HG02885 (cell line): Measurements from ENCODE around the gene ZSWIM6.
A peak's percentile ranks its signal among the peaks of the same experiment; 100 is the strongest.

ENCODE experiments used
- ATAC-seq: cut with Tn5 transposase; IDR thresholded peaks from one replicate; pipeline ENCODE4 v1.9.1; 2021; ENCODE audit warnings: mild to moderate bottlenecking; ENCODE audit not compliant: unreplicated experiment, poor library complexity

ZSWIM6 gene

DNA sequence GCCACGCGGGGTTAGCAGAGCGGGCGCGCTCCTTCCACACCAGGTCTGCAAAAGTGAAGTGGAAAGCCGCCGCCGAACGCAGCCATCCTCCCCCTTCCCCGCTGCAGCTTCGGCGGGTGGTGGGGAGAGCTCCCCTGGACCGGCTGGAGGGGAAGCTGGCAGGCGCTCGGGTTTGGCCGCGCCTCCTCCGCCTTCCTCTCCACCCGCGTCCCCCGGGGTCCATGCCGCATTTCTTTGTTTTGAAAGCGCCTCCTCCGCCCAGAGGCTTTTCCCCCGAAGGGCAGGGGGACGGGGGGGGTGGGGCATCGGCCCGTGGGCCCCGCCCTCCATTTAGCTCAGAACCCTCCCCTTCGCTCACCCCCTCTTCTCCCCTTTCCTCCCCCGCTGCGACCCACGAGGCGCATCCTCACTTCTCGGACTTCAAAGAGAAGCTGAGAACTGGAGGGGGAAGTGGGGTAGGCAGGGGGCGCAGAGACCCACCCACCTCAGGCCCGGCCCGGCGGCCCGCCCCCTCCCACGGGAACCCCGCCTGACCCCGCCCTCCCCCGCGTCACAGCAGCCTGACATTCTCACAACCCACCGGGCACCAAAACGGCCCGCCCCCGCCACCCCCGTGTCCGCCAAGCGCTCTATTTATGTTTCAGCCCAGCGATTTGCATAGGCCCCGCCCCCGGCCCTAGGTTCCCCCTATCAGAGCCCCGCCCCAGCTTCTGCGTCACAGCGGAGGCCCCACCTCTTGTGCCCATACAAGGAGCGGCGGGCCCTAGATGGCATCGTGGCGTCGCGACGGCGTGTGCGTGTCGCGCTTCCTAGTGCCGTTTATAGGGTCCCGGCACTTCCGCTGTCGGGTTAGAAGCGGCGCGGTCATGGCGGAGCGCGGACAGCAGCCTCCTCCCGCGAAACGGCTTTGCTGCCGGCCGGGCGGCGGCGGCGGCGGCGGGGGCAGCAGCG is at the start of gene ZSWIM6:
Gene ZSWIM6 (plus strand): TSS at position 852 of the 951 bp plus-strand sequence. CDS start 15 bp downstream, at position 867.
- peak; percentile 72 for ATAC-seq

DNA sequence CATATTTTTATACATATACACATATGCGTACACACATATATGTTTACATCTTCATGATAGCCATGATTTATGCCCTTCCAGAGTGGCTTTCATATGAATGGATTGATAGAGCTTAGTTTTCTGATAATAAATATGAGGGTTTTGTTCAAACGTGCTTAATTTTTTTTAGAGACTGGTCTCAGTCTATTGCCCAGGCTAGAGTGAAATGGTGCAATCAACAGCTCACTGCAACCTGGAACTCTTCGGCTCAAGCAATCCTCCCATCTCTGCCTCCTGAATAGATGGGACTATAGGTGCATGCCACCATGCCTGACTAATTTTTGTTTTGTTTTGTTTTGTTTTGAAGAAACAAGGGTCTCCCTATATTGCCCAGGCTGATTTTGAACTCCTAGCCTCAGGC is 48.6 kb upstream of the ZSWIM6 start:
- ATAC-seq: no peak

DNA sequence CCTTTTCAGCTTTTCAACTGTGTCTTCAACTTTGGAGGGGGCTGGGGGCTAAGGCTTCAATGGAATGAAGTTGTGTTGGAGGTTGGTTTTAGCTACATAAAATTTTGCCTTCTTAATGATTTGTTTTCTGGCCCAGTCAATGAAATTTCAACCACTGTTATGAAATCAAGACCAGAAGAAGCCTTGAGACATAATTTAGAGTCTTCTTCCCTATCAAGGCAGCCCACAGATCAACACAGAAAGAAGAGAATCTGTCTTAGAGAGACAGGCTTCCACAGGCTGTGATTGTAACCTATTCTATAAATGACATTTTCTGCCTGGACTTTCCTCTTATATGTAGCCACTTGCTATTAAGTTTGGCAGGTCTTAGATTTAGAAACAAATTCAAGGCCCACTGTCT is 46.5 kb upstream of the ZSWIM6 start:
- ATAC-seq: no peak

DNA sequence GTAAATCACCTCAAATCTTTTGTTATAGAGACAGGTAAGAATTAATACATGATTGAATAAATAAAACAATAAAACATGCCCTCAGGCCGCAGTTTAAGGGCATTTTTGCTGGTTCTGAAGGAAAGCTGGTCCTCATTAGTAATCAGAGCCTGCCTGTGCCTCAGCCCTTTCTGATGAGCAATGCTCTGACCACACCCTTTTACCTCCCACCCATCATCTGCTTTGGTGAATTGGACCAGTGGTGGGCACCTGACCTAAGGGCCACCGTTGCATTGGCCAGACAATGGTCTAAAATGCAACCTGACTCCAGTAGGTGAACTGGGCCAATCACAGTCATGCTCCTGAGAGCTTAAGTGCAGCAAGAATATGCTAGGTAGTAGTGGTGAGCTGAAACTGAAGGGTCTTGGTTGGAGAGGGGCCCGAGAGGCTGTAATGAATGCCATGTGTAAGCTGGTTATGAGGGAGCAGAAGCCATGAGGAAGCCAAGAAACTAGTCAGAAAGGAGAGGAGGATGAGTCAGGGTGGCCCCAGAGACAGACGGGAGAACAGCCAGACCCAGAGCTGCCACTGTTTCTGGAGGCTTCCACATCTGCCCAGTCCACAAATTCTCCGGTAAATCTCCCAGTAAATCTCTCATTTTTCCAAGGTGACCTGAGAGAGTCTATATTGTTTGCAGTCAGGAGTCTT is 45.5 kb upstream of the ZSWIM6 start:
- ATAC-seq: no peak

DNA sequence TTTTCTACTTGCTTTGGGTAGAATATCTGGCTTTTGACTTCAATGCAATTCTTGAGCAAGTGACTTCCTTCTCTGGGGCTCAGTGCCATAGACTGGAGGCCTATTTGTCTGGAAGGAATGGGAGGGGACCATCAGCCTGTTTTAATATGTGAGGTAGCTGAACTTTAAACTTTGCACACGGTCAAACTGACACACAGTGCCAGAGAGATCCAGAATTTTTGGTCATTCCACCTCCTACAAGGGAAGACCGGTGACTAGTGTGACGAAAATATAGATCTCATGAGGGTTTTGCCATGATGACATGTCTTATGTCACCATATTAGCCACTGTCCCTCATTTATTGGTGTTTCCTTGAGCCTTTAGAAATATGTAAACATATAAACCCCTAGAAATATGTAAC is 44.6 kb upstream of the ZSWIM6 start:
- ATAC-seq: no peak

DNA sequence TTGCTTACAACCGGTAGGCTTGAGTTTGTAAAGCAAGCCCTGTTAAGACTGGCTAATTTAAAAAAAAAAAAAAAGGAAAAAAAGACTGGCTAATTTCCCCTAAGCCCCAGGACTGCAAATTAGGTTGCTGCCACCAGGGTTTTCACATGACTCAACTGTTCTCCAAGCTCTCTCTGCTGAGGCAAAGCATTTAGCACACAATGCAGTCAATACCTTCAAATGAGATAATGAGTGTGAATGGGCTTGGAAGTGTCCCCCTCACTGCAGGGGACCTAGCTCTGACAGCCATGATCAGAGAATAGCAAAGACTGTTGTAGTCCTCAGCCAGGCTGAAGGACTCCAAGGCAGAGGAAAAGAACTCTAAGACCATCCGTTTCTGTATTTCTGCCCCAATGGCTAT is 42.8 kb upstream of the ZSWIM6 start:
- ATAC-seq: no peak

DNA sequence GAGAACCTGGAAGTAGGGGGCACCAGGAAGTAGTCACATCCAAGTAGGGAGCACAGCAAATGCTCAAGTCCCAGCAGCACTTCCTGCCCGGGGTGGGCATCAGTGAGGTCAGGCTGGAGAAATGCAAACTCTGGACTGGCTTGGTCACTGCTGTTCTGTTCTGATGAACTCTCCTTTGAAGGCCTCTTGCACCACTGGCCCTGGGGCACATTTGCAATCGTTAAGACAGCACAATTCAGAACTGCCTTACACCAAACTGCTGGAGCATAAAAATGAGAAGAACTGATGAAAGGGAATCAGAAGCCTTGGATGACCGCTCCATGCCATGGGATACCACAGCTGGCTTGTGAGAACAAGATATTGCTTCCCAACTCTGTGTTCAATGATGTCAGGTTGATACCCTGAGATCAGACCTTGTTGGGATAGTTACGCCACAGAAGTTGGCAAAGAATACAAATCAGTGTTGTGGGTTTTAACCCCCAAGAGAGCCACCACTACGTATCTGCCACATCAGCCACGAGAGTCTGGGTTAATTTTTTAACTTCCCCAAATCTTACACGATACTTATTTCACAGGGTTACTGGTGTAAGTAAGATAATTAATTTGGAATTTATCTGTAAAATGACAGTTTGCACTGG is 42.3 kb upstream of the ZSWIM6 start:
- no peak for ATAC-seq

DNA sequence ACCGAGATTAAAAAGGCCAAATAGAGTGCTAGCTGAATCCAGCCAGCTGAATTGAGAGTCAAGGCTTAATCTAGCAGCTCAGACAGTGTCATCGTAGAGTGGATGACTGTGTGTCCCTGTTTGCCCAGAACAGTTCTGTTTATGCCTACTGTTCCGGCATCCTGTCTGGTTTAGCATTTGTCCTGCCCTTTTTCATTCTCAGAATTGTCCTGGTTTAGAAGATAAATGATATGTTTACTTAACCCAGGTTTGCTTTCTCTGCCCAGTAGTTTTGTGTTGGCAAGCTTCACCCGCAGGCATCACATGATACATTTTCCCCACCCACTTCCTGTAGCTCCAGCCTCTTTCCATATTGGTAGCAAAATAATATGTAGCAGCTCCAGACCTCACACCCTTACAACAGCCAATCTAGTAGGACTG is 41.3 kb upstream of the ZSWIM6 start:
- ATAC-seq: no peak

DNA sequence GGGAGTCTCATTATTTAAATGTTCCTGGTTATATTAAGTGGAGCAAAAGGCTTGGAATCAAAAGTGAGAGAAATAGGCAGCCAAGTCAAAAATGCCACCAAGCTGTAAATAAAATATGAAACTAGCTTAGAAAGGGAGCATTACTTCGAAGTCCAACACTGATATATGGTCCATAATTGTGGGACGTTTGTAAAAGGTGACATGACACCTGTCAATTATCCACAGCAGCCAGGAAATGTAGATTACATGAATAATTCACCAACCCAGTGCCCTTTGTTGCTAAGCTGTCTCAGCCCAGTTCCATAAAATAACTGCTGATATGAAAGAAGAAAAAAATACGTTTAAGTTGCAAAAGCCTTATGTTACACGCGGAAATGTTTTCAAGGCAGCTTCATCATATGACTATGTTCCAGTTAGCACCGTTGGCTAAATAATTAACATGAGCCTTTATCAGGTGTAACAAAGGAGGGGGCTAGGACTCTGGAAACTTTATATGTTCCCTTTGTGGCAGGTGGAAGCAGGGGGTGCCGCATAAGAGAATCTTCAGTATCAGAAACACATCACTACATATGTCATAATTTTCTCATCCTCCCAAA is 39.9 kb upstream of the ZSWIM6 start:
- ATAC-seq: no peak

DNA sequence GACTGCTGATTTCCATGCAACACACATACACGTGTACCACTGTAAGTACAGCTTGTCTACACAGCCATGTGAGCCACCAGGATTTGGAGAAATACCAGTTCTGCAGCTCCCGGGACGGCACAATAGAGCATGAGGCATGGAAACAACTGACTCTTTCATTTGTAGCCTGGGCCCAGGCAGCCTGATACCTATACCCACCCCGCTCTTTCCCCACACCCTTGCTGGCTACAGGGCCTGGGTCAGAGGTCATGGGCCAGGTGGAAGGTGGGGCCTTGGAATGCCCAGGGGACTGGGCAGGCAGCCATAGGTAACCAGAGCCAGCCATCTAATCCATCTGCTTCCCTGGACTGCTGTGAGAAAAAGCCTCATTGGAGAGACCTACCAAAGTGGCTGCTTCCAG is 39.0 kb upstream of the ZSWIM6 start:
- ATAC-seq: no peak

DNA sequence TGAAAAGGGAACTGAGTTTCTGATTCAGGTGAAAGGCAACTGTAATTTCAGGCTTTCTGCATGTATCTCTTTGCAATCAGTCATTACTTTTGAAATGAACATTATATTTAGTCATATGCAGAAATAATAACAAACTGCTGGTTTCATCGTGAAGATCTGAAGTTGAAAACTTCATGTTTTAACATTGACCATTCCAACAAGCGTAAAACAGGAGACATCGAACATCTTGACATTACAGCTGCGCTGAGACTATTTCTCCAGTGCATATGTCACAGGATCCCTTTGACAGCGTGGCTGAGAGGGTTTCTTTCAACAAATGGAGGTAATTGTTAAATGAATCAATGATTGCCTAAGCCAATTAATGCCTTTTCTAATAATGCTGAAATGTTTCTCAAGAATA is 38.2 kb upstream of the ZSWIM6 start:
- ATAC-seq: no peak

DNA sequence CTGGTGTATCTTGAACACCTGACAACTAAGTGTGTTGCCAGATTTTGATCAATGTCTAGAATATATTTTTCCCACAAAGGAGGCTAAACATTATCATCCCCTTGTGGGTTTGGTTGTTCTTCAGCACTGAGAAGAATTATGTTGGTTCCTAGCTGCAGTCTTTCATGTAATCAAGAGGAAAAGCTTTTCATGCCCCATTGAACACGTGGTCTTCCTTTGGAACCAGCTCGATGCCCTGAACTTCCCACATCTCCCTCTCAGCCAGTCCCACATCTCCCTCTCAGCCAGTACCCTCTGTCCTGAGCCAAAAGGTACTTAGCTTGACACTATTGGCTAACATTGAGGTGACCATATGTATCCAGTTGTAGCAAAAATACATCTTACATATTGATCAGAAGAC is 36.7 kb upstream of the ZSWIM6 start:
- no peak for ATAC-seq

DNA sequence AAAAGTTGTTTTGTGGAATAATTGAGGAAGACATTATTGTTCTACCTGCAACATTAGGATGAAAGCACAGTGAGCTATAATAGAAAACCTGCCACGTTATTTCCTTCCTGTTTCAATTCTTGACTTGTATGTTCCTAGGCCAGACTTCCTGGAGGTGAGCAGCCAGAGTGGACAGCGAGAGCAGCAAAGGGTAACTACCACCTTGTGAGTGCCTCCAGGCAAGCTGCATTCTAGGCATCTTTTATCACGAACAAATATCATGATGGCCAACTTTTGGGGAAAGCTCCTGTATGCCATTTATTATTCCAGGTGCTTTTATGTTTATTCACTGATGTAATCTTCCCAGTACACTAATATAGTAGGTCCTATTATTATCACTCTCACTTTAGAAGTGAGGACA is 34.0 kb upstream of the ZSWIM6 start:
- ATAC-seq: no peak

DNA sequence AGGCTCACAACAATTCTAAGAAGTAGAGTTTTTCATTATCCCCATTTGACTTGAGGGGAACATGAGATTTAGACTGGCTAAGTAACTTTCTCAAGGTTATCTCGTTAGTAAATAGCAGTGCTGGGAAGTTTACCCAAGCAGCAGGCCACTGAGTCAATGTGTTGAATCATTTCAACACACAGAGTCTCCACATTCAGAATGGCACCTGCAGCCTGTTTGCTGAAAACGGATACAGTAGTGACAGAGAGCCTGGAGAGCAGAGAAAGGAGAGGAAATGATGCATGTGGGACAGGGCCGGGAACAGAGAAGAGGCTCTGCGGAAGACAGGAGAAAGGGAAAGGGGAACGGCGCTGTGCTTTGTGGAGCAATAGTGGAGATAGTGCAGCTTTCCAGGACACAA is 33.5 kb upstream of the ZSWIM6 start:
- no peak for ATAC-seq

DNA sequence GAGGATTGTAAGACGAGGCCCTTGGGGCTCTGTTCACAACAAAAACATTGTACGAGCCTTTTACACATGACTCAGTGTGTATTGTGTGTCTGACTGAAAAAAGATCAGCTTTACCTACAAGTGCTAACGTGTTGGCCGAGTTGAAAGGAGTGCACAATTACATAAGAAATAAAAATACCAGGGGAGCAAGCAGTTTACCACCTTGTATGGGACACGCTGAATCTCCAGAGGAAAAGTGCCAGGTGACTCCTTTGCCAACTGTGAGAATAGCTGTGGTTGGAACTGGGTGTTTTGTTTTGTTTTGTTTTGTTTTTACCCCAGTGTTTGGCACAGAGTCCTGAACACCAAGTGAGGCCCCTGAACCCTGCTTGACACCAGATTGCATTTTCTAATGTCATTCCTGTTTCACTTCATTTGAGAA is 32.8 kb upstream of the ZSWIM6 start:
- ATAC-seq: no peak

DNA sequence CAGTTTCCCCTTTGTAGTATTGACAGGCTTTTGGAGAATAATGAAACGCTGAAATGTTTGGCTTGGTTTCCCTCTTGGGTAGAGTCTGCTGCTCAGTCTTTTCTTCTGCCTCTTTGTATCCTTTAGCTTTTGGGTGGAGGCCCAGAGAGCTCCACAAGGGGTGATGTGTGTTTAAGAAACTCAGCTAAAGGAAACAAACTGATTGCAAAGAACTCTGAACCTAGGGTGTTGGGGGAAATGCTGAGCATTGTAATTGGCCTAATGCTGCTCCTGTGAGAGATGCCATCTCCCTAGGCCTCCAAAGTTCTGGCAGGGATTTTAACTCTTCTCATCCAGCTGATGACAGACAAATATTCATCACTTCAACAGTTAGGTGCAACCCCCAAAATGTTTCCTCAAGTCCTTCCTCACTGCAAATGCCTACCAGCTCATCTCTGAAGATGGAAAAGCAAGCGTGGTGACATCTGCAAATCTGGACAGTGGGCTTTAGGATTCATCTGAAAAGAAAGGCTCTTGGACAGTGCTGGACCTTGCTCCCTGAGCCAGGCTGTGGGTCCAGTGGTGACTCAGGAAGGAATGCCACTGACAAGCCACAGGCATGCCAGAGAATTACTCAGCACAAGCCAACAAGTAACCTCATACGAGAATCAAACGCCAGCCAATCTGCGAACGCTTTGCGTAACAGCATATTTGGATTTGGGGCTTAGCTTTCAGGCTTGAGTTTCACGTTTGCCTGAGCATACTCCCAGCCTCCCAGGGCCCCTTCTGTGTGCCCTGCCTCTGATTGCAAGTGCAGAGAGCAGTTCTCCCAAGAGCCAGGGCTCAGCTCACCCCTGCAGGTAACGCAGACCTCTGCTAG is 30.5 kb upstream of the ZSWIM6 start:
- ATAC-seq: no peak

DNA sequence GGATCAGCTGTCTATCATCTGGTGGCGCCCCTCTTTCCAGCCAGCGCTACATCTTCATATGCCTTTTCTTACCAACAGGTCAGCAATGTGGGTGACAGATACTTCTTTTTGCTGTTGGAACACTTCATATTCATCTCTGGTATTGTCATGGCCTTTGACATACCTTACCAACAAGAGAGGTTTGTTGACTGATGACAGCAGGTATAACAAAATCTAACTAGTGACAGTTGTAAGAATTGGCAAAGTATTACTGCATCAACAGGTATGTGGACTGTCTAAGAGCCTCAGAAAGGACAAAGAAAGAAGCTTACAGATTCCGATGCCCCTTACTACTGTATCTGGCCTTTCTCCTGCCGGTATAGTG is 29.9 kb upstream of the ZSWIM6 start:
- no peak for ATAC-seq

DNA sequence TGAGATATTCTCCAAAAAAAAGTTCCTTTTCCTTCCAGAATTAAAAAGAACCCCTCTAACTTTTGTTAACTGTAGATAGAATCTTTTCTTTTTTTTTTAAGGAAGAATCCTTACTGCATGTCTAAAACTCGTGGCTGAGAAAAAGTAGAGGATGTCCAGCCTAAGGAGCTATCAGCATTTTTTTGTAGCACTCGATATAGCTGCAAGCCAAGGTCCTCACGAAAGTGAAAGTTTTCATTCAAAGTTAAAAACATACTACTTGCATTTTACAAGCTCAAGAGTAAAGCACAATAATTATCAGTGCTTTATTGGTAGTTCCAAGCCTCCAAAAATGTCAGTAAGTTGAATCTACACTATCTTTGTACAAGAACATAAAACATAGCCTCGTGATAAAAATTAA is 28.7 kb upstream of the ZSWIM6 start:
- peak; percentile 71 for ATAC-seq

DNA sequence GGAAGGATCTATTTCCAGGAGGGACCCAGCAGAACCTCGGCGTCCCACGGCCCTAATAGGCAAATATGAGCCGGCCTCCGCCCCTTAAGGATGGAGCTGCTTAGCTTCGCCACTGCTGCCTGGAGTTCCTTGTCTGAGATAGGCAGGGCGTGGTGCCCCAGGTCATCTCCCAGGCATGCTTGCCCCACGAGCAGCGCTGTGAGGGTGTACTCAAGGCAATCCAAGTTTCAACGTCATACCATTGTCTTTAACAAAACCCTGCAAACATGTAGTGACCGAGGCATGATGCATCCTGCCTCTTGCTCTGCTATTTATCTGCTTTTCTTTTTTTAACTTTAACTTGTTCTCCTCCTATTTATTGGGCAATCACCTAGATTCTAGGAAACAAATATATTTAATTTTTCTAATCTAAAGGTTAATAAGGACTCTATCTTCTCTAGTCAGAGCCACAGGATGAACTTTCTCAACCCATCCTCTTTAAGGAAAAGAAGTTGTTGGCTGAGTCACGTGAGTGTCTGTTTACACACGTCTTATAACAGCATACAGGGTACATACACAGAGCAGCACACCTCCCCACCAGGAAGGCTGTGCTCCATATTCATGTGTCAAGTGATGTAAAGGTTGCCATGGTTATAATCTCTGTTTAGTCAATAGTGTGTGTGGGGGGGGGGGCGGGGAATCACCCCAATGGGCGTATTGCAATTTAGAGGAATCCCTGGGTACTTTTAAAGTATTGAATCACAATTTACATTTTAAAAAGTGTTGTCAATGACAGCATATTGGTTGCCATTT is 27.3 kb upstream of the ZSWIM6 start:
- no peak for ATAC-seq
